Neuronal stem cell (in vitro differentiated cells): ENCODE data around the gene XPOT.

Experiments
- DNase-seq: peaks from one replicate; pipeline ENCODE4 v3.0.0-alpha.2; 2013; ENCODE audit warnings: low spot score
- H2AFZ ChIP-seq: one replicate; pipeline ENCODE4 v1.6.1; 2013; ENCODE audit warnings: mild to moderate bottlenecking, low read length, inconsistent platforms
- H2AK5ac ChIP-seq: 2 replicates; pipeline ENCODE4 v1.6.1; 2013; ENCODE audit warnings: low read depth, mild to moderate bottlenecking, inconsistent platforms, low read length, moderate library complexity, mixed read lengths
- H2BK120ac ChIP-seq: 2 replicates; pipeline ENCODE4 v1.6.1; 2013; ENCODE audit warnings: low read depth, mild to moderate bottlenecking, inconsistent platforms, low read length, moderate library complexity, mixed read lengths
- H2BK12ac ChIP-seq: one replicate; pipeline ENCODE4 v1.6.1; 2013; ENCODE audit warnings: low read length, inconsistent platforms
- H2BK15ac ChIP-seq: 2 replicates; pipeline ENCODE4 v1.6.1; 2013; ENCODE audit warnings: mild to moderate bottlenecking, low read length, inconsistent platforms, mixed read lengths
- H2BK5ac ChIP-seq: one replicate; pipeline ENCODE4 v1.6.1; 2013; ENCODE audit warnings: inconsistent platforms, mild to moderate bottlenecking, low read length, moderate library complexity
- H3K14ac ChIP-seq: one replicate; pipeline ENCODE4 v1.6.1; 2013; ENCODE audit warnings: low read length, inconsistent platforms
- H3K18ac ChIP-seq: 2 replicates; pipeline ENCODE4 v1.6.1; 2013; ENCODE audit warnings: low read length, inconsistent platforms
- H3K23ac ChIP-seq: 2 replicates; pipeline ENCODE4 v1.6.1; 2013; ENCODE audit warnings: low read depth, mild to moderate bottlenecking, mixed read lengths, low read length, inconsistent platforms; ENCODE audit not compliant: poor library complexity
- H3K27ac ChIP-seq: replicated peaks from 3 replicates; pipeline ENCODE4 v1.5.1; 2013; ENCODE audit warnings: low read length, inconsistent platforms
- H3K27me3 ChIP-seq, 3 experiments: 2 replicates each; pipeline ENCODE4 v1.6.1; 2013; ENCODE audit warnings: low read length in 3 of 3, mild to moderate bottlenecking in 2 of 3, inconsistent platforms in 1 of 3, low read depth in 1 of 3, mixed read lengths in 1 of 3, moderate library complexity in 1 of 3; ENCODE audit not compliant: control insufficient read depth in 3 of 3, insufficient read depth in 3 of 3
- H3K36me3 ChIP-seq, 2 donors: replicated peaks in 1 of 2; 2 replicates each; pipeline ENCODE4 v1.6.1; 2013; ENCODE audit warnings: low read length in 2 of 2; ENCODE audit not compliant: control insufficient read depth in 2 of 2, insufficient read depth in 2 of 2
- H3K4ac ChIP-seq: 2 replicates; pipeline ENCODE4 v1.6.1; 2013; ENCODE audit warnings: inconsistent platforms, mild to moderate bottlenecking, low read length, moderate library complexity
- H3K4me1 ChIP-seq, 2 donors: 1 replicate in 1 of 2; 2 replicates in 1 of 2; pipeline ENCODE4 v1.6.1; 2013; ENCODE audit warnings: low read length in 2 of 2, low read depth in 1 of 2; ENCODE audit not compliant: control insufficient read depth in 2 of 2, insufficient read depth in 1 of 2
- H3K4me2 ChIP-seq: one replicate; pipeline ENCODE4 v1.6.1; 2013; ENCODE audit warnings: mild to moderate bottlenecking, low read length, inconsistent platforms; ENCODE audit not compliant: insufficient read depth, poor library complexity, severe bottlenecking
- H3K4me3 ChIP-seq, 2 donors: 2 replicates each; pipeline ENCODE4 v1.5.1; 2013; ENCODE audit warnings: low read length in 2 of 2, mild to moderate bottlenecking in 2 of 2, inconsistent platforms in 1 of 2, moderate library complexity in 1 of 2
- H3K79me1 ChIP-seq: one replicate; pipeline ENCODE4 v1.6.1; 2013; ENCODE audit warnings: low read depth, mild to moderate bottlenecking, inconsistent platforms, low read length, moderate library complexity
- H3K9ac ChIP-seq: one replicate; pipeline ENCODE4 v1.6.1; 2013; ENCODE audit warnings: mild to moderate bottlenecking, low read depth, low read length, inconsistent platforms; ENCODE audit not compliant: poor library complexity
- H3K9me3 ChIP-seq, 2 donors: replicated peaks in 1 of 2; 2 replicates each; pipeline versions ENCODE3 to v1.6.1; 2013; ENCODE audit warnings: low read length in 2 of 2, mild to moderate bottlenecking in 2 of 2, inconsistent platforms in 1 of 2, low read depth in 1 of 2, mixed read lengths in 1 of 2, moderate library complexity in 1 of 2; ENCODE audit not compliant: control insufficient read depth in 2 of 2, insufficient read depth in 1 of 2
- H4K8ac ChIP-seq: one replicate; pipeline ENCODE4 v1.6.1; 2013; ENCODE audit warnings: low read depth, mild to moderate bottlenecking, inconsistent platforms, low read length, moderate library complexity
- H4K91ac ChIP-seq: one replicate; pipeline ENCODE4 v1.6.1; 2013; ENCODE audit warnings: low read length, low read depth, mild to moderate bottlenecking, inconsistent platforms; ENCODE audit not compliant: poor library complexity
- WGBS, 2 donors: extraction: QIAGEN DNeasy Blood & Tissue Kit; methylation state at CpG; one replicate each; pipeline ENCODE4 v1.1.7; 2013; ENCODE audit warnings: missing lambda C conversion rate in 2 of 2, mixed read lengths in 1 of 2; ENCODE audit not compliant: insufficient read length in 2 of 2, insufficient replicate concordance in 1 of 2; ENCODE audit errors: extremely low coverage in 2 of 2; 5-methylcytosine and 5-hydroxymethylcytosine counted together

The XPOT gene

GRCh38 chr12:64362721-64363305, 41.4 kb upstream of the XPOT start:
- H2BK5ac ChIP-seq, result no peak overlapping the region
- no peak overlapping the region for H3K9ac ChIP-seq
- no peak overlapping the region for H4K91ac ChIP-seq
- no peak overlapping the region for H3K27ac ChIP-seq
- H3K18ac ChIP-seq, result no peak overlapping the region
- H4K8ac ChIP-seq, result no peak overlapping the region
- H2BK15ac ChIP-seq, result no peak overlapping the region
- no peak for DNase-seq
- H2BK120ac ChIP-seq, result no peak overlapping the region
- H2AFZ ChIP-seq, result peak overlapping the region; percentile 19
- H3K4me2 ChIP-seq, result no peak overlapping the region
- no peak overlapping the region for H3K14ac ChIP-seq
- no peaks in the 10 kb centered on the region for H3K79me1 ChIP-seq
- H2BK12ac ChIP-seq, result no peak overlapping the region
- no peaks in the 10 kb centered on the region for H3K36me3 ChIP-seq
- no peaks in the 10 kb centered on the region for H3K4me1 ChIP-seq
- H3K27me3 ChIP-seq, result no peaks in the 10 kb centered on the region
- WGBS, 2 donors, result no CpG with 5 or more reads among the region's 4 CpGs
- H3K4ac ChIP-seq, result no peak overlapping the region
- H3K23ac ChIP-seq, result no peak overlapping the region
- no peaks in the 10 kb centered on the region for H3K9me3 ChIP-seq
- H2AK5ac ChIP-seq, result no peak overlapping the region
- H3K4me3 ChIP-seq, result no peak overlapping the region

DNA sequence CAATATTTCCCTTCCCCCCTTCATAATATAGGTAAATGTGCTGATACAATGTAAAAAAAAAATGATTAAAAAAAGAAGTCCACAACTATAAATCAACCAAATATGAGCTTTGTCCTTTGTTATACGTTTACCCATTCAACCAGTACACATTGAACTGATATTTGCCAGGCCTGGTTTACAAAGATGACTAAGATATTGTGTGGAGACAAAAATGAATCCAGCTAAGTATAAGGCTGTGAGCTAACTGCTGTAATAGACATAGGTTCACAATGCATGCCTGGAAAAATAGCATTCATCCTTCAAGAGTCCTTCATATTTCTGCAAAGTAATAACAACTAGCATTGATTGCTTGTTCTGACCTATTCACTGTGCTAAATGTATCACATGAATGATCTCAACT, 20.5 kb upstream of the XPOT start:
- Histone ChIP-seq H2AK5ac (no peak overlapping the region), H3K4me2 (no peak overlapping the region), H4K91ac (no peak overlapping the region), H2AFZ (no peak overlapping the region), H3K18ac (no peak overlapping the region), H3K4me1 (no peaks in the 10 kb centered on the region), H3K9ac (no peak overlapping the region), H3K36me3 (no peaks in the 10 kb centered on the region), H3K79me1 (no peaks in the 10 kb centered on the region), H3K27ac (no peak overlapping the region), H3K4me3 (no peak overlapping the region), H4K8ac (no peak overlapping the region), H3K27me3 (peaks cover 0 to 2% (median 0%) of the 10 kb centered on the region in 3 experiments), H3K23ac (no peak overlapping the region), H3K14ac (no peak overlapping the region), H2BK120ac (no peak overlapping the region), H2BK5ac (no peak overlapping the region), H2BK15ac (no peak overlapping the region), H3K9me3 (no peaks in the 10 kb centered on the region), H2BK12ac (no peak overlapping the region), H3K4ac (no peak overlapping the region)
- WGBS, 2 donors, result no CpG with 5 or more reads among the region's 1 CpG
- no peak for DNase-seq

DNA sequence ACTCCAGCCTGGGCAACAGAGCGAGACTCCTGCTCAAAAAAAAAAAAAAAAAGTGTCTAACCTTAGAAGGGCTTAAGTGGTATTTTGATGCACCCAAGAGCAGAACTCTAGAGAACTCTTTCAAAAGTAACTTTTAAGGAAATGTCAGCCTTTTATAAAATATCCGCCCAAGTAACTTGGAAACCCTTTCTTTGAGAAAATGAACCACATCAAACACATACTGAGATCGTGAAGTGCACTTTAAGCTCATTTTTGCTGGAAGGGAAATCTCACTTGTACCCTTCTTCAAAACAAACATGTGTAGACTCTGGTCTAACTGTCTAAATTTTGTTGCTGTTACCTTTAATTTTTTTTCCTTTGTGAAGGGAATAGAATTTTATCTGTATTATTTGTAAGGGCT, 19.2 kb upstream of the XPOT start:
- Histone ChIP-seq H3K4me3 (no peak overlapping the region), H3K18ac (no peak overlapping the region), H2AFZ (no peak overlapping the region), H2BK12ac (no peak overlapping the region), H3K9me3 (no peaks in the 10 kb centered on the region), H4K8ac (no peak overlapping the region), H3K4me2 (no peak overlapping the region), H3K36me3 (no peaks in the 10 kb centered on the region), H2AK5ac (no peak overlapping the region), H2BK15ac (no peak overlapping the region), H3K23ac (no peak overlapping the region), H3K79me1 (no peaks in the 10 kb centered on the region), H3K14ac (no peak overlapping the region), H3K27me3 (peaks cover 0 to 2% (median 0%) of the 10 kb centered on the region in 3 experiments), H4K91ac (no peak overlapping the region), H3K9ac (no peak overlapping the region), H3K4me1 (no peaks in the 10 kb centered on the region), H3K4ac (no peak overlapping the region), H3K27ac (no peak overlapping the region), H2BK5ac (no peak overlapping the region), H2BK120ac (no peak overlapping the region)
- DNase-seq, result no peak
- WGBS, 2 donors, result no CpG with 5 or more reads among the region's 3 CpGs

GRCh38 chr12:64385468-64385867, 18.7 kb upstream of the XPOT start:
- Histone ChIP-seq H2BK15ac (no peak overlapping the region), H3K9ac (no peak overlapping the region), H2BK12ac (no peak overlapping the region), H4K91ac (no peak overlapping the region), H3K9me3 (no peaks in the 10 kb centered on the region), H3K14ac (no peak overlapping the region), H3K4me1 (no peaks in the 10 kb centered on the region), H3K36me3 (no peaks in the 10 kb centered on the region), H3K4me3 (no peak overlapping the region), H2BK5ac (no peak overlapping the region), H3K79me1 (no peaks in the 10 kb centered on the region), H3K27me3 (peaks cover 0 to 2% (median 0%) of the 10 kb centered on the region in 3 experiments), H3K18ac (no peak overlapping the region), H2BK120ac (no peak overlapping the region), H3K4me2 (no peak overlapping the region), H3K23ac (no peak overlapping the region), H3K27ac (no peak overlapping the region), H4K8ac (no peak overlapping the region), H2AFZ (no peak overlapping the region), H3K4ac (no peak overlapping the region), H2AK5ac (no peak overlapping the region)
- DNase-seq, result no peak
- no CpG with 5 or more reads among the region's 2 CpGs for WGBS, 2 donors
